BJ (cell line): ENCODE results near the gene FAM167B. TPM values are rescaled to one million over a fixed set of nuclear protein-coding genes. Genes with fewer than 3 reads are reported as not detected.

Source experiments
- CTCF ChIA-PET: fragments of 350-600 bp; formaldehyde crosslinking; extraction: SDS; loops from one replicate; lab custom pipeline; 2021; ENCODE audit warnings: antibody characterized with exemption, inconsistent platforms; lab: Yijun Ruan, JAX
- POLR2A ChIA-PET: fragments of 300-600 bp; sonication (Branson Sonifier 250); formaldehyde crosslinking; extraction: SDS; loops from one replicate; lab custom pipeline; 2021; ENCODE audit warnings: antibody characterized with exemption; lab: Charles Lee
- DNase-seq: peaks from one replicate; pipeline ENCODE4 v3.0.0-alpha.2; 2011; ENCODE audit warnings: low read depth
- H3K27me3 ChIP-seq: 2 replicates; pipeline ENCODE4 v1.6.0; 2011; ENCODE audit warnings: low read length; ENCODE audit not compliant: control insufficient read depth, insufficient read depth
- H3K36me3 ChIP-seq: 2 replicates; pipeline ENCODE4 v1.5.1; 2011; ENCODE audit warnings: low read length; ENCODE audit not compliant: control insufficient read depth, insufficient read depth
- H3K4me3 ChIP-seq: 2 replicates; pipeline ENCODE4 v1.5.1; 2011; ENCODE audit warnings: low read depth, mild to moderate bottlenecking, control low read depth, low read length
- CTCF ChIP-seq: IDR thresholded peaks from 2 replicates; pipeline ENCODE4 v1.5.1; 2011; ENCODE audit warnings: low read depth, mild to moderate bottlenecking, control low read depth, inconsistent platforms, low read length, moderate library complexity; ENCODE audit not compliant: insufficient read depth
- polyA minus RNA-seq: library from RNA; depleted of rRNA, polyadenylated mRNA; stranded (reverse); fragments of >200 nt; gene quantifications from 2 replicates; pipeline ENCODE4 v1.2.3, GENCODE V29; 2011; rRNA and poly(A)+ RNA removed
- polyA plus RNA-seq: library from polyadenylated mRNA; depleted of rRNA; stranded (reverse); fragments of >200 nt; gene quantifications from 2 replicates; pipeline ENCODE4 v1.2.3, GENCODE V29; 2011; rRNA removed

FAM167B gene
- polyA plus RNA-seq (3.3 and 3.5 TPM in 2 replicates), polyA minus RNA-seq (1.9 and 2.9 TPM in 2 replicates)

GRCh38 chr1:32246888-32247273 is at the start of gene FAM167B:
TSS of gene FAM167B (plus strand) at chr1:32247222. CDS start at chr1:32247422, 200 bp downstream.
- DNase-seq, result peak; percentile 84
- CTCF ChIA-PET, result interaction anchor here (0.6 to 3.9 kb wide), 7 partner anchors 11 to 106 kb away, joined by 3 to 35 read pairs (median 3); no protein-coding TSS in a partner anchor
- POLR2A ChIA-PET, result interaction anchor here (0.8 kb wide), 1 partner anchor 31 kb away, joined by 6 read pairs; no protein-coding TSS in a partner anchor
- H3K36me3 ChIP-seq, result no peaks in the 10 kb centered on the region
- no peak within 1 kb of the TSS for H3K4me3 ChIP-seq
- no peak for TF ChIP-seq CTCF
- no peaks in the 10 kb centered on the region for H3K27me3 ChIP-seq

- Histone ChIP-seq H3K4me3 (no peak overlapping the region), H3K36me3 (peaks cover 35% of the 10 kb centered on the region), H3K27me3 (no peaks in the 10 kb centered on the region)
- POLR2A ChIA-PET, result interaction anchor here (0.7 kb wide), 1 partner anchor 18 kb away, joined by 3 read pairs; no protein-coding TSS in a partner anchor
- TF ChIP-seq CTCF, result no peak
- DNase-seq, result no peak
- CTCF ChIA-PET, result interaction anchor here (0.6 to 1.6 kb wide), 6 partner anchors 17 to 421 kb away, joined by 3 to 6 read pairs (median 3); partner anchors contain the start of gene KPNA6
Observed at GRCh38 chr1:32197837-32198236, 49.2 kb upstream of the FAM167B start.

GRCh38 chr1:32198237-32199042 is 48.6 kb upstream of the FAM167B start:
- H3K27me3 ChIP-seq, result no peaks in the 10 kb centered on the region
- no peak overlapping the region for H3K4me3 ChIP-seq
- H3K36me3 ChIP-seq, result peaks cover 32% of the 10 kb centered on the region
- POLR2A ChIA-PET, result interaction anchor here (0.7 kb wide), 1 partner anchor 18 kb away, joined by 3 read pairs; no protein-coding TSS in a partner anchor
- no peak for DNase-seq
- CTCF ChIA-PET, result interaction anchor here (0.6 to 1.6 kb wide), 6 partner anchors 17 to 215 kb away, joined by 3 to 6 read pairs (median 3); partner anchors contain the start of gene KPNA6
- TF ChIP-seq CTCF, result no peak

GRCh38 chr1:32199043-32199716 is 47.8 kb upstream of the FAM167B start:
- CTCF ChIA-PET, result interaction anchor here (0.6 to 1.6 kb wide), 5 partner anchors 14 to 214 kb away, joined by 3 read pairs; no protein-coding TSS in a partner anchor
- TF ChIP-seq CTCF, result no peak
- POLR2A ChIA-PET, result no interaction called here
- Histone ChIP-seq H3K4me3 (no peak overlapping the region), H3K27me3 (no peaks in the 10 kb centered on the region), H3K36me3 (peaks cover 29% of the 10 kb centered on the region)
- DNase-seq, result no peak

- no peak for TF ChIP-seq CTCF
- Histone ChIP-seq H3K27me3 (no peaks in the 10 kb centered on the region), H3K4me3 (no peak overlapping the region; the same call in 1 of the 2 replicates), H3K36me3 (peaks cover 24% of the 10 kb centered on the region)
- ChIA-PET CTCF (interaction anchor here (1.0 to 3.0 kb wide), 4 partner anchors 14 to 214 kb away, joined by 3 to 18 read pairs (median 4); no protein-coding TSS in a partner anchor), POLR2A (interaction anchor here (1.4 kb wide), 1 partner anchor 11 kb away, joined by 5 read pairs; no protein-coding TSS in a partner anchor)
- DNase-seq, result no peak
Observed at GRCh38 chr1:32199717-32200072, 47.3 kb upstream of the FAM167B start.
